OCI-LY1 (cell line): Measurements from ENCODE around the gene NUDT9.

ENCODE experiments used
- CTCF ChIP-seq: fragments of 200-600 bp; sonication (generic), shearing (Covaris generic); IDR thresholded peaks from 2 replicates; pipeline ENCODE4 v1.5.1; 2017; ENCODE audit warnings: mild to moderate bottlenecking, antibody characterized with exemption, low read length, moderate library complexity, mixed read lengths
- EZH2 ChIP-seq: fragments of 200-600 bp; sonication (generic), shearing (Covaris generic); IDR thresholded peaks from 2 replicates; pipeline ENCODE4 v1.8.0; 2017; ENCODE audit warnings: borderline replicate concordance, mixed run types, mild to moderate bottlenecking, antibody characterized with exemption, low read length, moderate library complexity, mixed read lengths

- no peak for TF ChIP-seq EZH2
- TF ChIP-seq CTCF, result no peak
Observed at GRCh38 chr4:87489678-87490077, 67.3 kb downstream of the NUDT9 start.
